Measurements from ENCODE around the gene FIZ1.

The FIZ1 gene

GRCh38 chr19:55543567-55543966 lies 55.8 kb downstream of the FIZ1 start:
- no peak for DNase-seq (ENCODE audit: low read depth, low spot score)

GRCh38 chr19:55542292-55542855 lies 56.9 kb downstream of the FIZ1 start:
- no peak for DNase-seq (ENCODE audit: low read depth, low spot score)

Data from astrocyte of the hippocampus (primary cell).